D341Med (cell line): ENCODE data around the gene NEUROG1.

Experiments
- DNase-seq: peaks from one replicate; pipeline ENCODE4 v3.0.0; 2012; ENCODE audit warnings: low spot score

The NEUROG1 gene

GRCh38 chr5:135535820-135536801, at the start of gene NEUROG1:
TSS of gene NEUROG1 (minus strand) at chr5:135535964. CDS start at chr5:135535690, 274 bp downstream.
- DNase-seq: peak; percentile 96

GRCh38 chr5:135584918-135585317, 49.2 kb upstream of the NEUROG1 start:
- DNase-seq: no peak

- no peak for DNase-seq
Measured at GRCh38 chr5:135584276-135584675, 48.5 kb upstream of the NEUROG1 start.

- no peak for DNase-seq
Measured at GRCh38 chr5:135582099-135582781, 46.5 kb upstream of the NEUROG1 start.

- peak; percentile 66 for DNase-seq
Measured at GRCh38 chr5:135578685-135579341, 43.0 kb upstream of the NEUROG1 start, which contains the start of gene CXCL14. TSS of gene CXCL14 (minus strand) at chr5:135578991. CDS start at chr5:135578778, 213 bp downstream.

- DNase-seq: no peak
Measured at GRCh38 chr5:135578305-135578684, 42.5 kb upstream of the NEUROG1 start.

GRCh38 chr5:135577421-135577820, 41.7 kb upstream of the NEUROG1 start:
- DNase-seq: no peak

- DNase-seq: no peak
Measured at GRCh38 chr5:135576075-135576599, 40.4 kb upstream of the NEUROG1 start.

- no peak for DNase-seq
Measured at GRCh38 chr5:135574493-135574892, 38.7 kb upstream of the NEUROG1 start.

- no peak for DNase-seq
Measured at GRCh38 chr5:135571902-135572301, 36.1 kb upstream of the NEUROG1 start.

- no peak for DNase-seq
Measured at GRCh38 chr5:135571066-135571609, 35.4 kb upstream of the NEUROG1 start.

- DNase-seq: no peak
Measured at GRCh38 chr5:135570453-135570764, 34.6 kb upstream of the NEUROG1 start.

- peak; percentile 78 for DNase-seq
Measured at GRCh38 chr5:135569755-135570452, 34.1 kb upstream of the NEUROG1 start.

GRCh38 chr5:135568923-135569360, 33.2 kb upstream of the NEUROG1 start:
- no peak for DNase-seq

GRCh38 chr5:135568246-135568645, 32.5 kb upstream of the NEUROG1 start:
- no peak for DNase-seq

- DNase-seq: no peak
Measured at GRCh38 chr5:135567661-135568060, 31.9 kb upstream of the NEUROG1 start.

- DNase-seq: no peak
Measured at GRCh38 chr5:135566422-135567400, 30.9 kb upstream of the NEUROG1 start.

GRCh38 chr5:135565725-135566421, 30.1 kb upstream of the NEUROG1 start:
- peak; percentile 81 for DNase-seq

GRCh38 chr5:135565266-135565665, 29.5 kb upstream of the NEUROG1 start:
- no peak for DNase-seq
